H9 (cell line): ENCODE data around the gene KLC4. TPM values are rescaled to one million over a fixed set of nuclear protein-coding genes. Genes with fewer than 3 reads are reported as not detected.

ENCODE experiments used
- DNase-seq: peaks from one replicate; pipeline ENCODE4 v3.0.0-alpha.2; 2017
- H2AFZ ChIP-seq: one replicate; pipeline ENCODE4 v1.6.1; 2013; ENCODE audit warnings: mild to moderate bottlenecking, low read length, control low read depth, moderate library complexity
- H2AK5ac ChIP-seq: 2 replicates; pipeline ENCODE4 v1.6.1; 2013; ENCODE audit warnings: low read length, control low read depth, mixed read lengths; ENCODE audit not compliant: insufficient read length
- H2BK120ac ChIP-seq: one replicate; pipeline ENCODE4 v1.6.1; 2013; ENCODE audit warnings: low read depth, mild to moderate bottlenecking, low read length, control low read depth, inconsistent platforms; ENCODE audit not compliant: poor library complexity, severe bottlenecking
- H2BK12ac ChIP-seq: 2 replicates; pipeline ENCODE4 v1.6.1; 2013; ENCODE audit warnings: low read length, control low read depth, mixed read lengths, low read depth; ENCODE audit not compliant: insufficient read length
- H2BK15ac ChIP-seq: 2 replicates; pipeline ENCODE4 v1.6.1; 2013; ENCODE audit warnings: low read depth, low read length, control low read depth
- H2BK20ac ChIP-seq: one replicate; pipeline ENCODE4 v1.6.1; 2013; ENCODE audit warnings: low read depth, mild to moderate bottlenecking, low read length, control low read depth, inconsistent platforms; ENCODE audit not compliant: poor library complexity, severe bottlenecking
- H2BK5ac ChIP-seq: 2 replicates; pipeline ENCODE4 v1.6.1; 2013; ENCODE audit warnings: low read length, control low read depth, mixed read lengths; ENCODE audit not compliant: insufficient read length
- H3K14ac ChIP-seq: 2 replicates; pipeline ENCODE4 v1.6.1; 2013; ENCODE audit warnings: low read length, control low read depth; ENCODE audit not compliant: insufficient read depth
- H3K18ac ChIP-seq: 2 replicates; pipeline ENCODE4 v1.6.1; 2013; ENCODE audit warnings: low read depth, mild to moderate bottlenecking, mixed read lengths, low read length, control low read depth; ENCODE audit not compliant: insufficient read length
- H3K23ac ChIP-seq: 2 replicates; pipeline ENCODE4 v1.6.1; 2013; ENCODE audit warnings: low read length, control low read depth, mixed read lengths, low read depth; ENCODE audit not compliant: insufficient read length
- H3K23me2 ChIP-seq: 2 replicates; pipeline ENCODE4 v1.6.1; 2013; ENCODE audit warnings: low read depth, mild to moderate bottlenecking, mixed read lengths, low read length, control low read depth; ENCODE audit not compliant: insufficient read length, poor library complexity, severe bottlenecking
- H3K27ac ChIP-seq: 2 replicates; pipeline ENCODE4 v1.5.1; 2013; ENCODE audit warnings: low read length, control low read depth, mixed read lengths, low read depth; ENCODE audit not compliant: insufficient read length
- H3K27me3 ChIP-seq: 2 replicates; pipeline ENCODE4 v1.6.1; 2013; ENCODE audit warnings: low read length, control low read depth, inconsistent platforms; ENCODE audit not compliant: insufficient read depth
- H3K4ac ChIP-seq: 2 replicates; pipeline ENCODE4 v1.6.1; 2013; ENCODE audit warnings: low read depth, mild to moderate bottlenecking, control low read depth, inconsistent platforms, low read length, moderate library complexity
- H3K4me1 ChIP-seq: 2 replicates; pipeline ENCODE4 v1.6.1; 2013; ENCODE audit warnings: low read length, control low read depth, inconsistent platforms; ENCODE audit not compliant: insufficient read depth
- H3K4me2 ChIP-seq: 2 replicates; pipeline ENCODE4 v1.6.1; 2013; ENCODE audit warnings: low read length, control low read depth, mixed read lengths; ENCODE audit not compliant: insufficient read length, insufficient read depth
- H3K56ac ChIP-seq: 2 replicates; pipeline ENCODE4 v1.6.1; 2013; ENCODE audit warnings: low read depth, mild to moderate bottlenecking, mixed read lengths, low read length, control low read depth; ENCODE audit not compliant: insufficient read length
- H3K79me1 ChIP-seq: 2 replicates; pipeline ENCODE4 v1.6.1; 2013; ENCODE audit warnings: low read depth, mild to moderate bottlenecking, moderate library complexity, low read length, control low read depth, inconsistent platforms; ENCODE audit not compliant: insufficient read depth, poor library complexity, severe bottlenecking
- H3K79me2 ChIP-seq: 2 replicates; pipeline ENCODE4 v1.6.1; 2013; ENCODE audit warnings: low read length, control low read depth, inconsistent platforms; ENCODE audit not compliant: insufficient read depth
- H3K9ac ChIP-seq: 2 replicates; pipeline ENCODE4 v1.6.1; 2013; ENCODE audit warnings: low read length, control low read depth, mixed read lengths; ENCODE audit not compliant: insufficient read length; ENCODE audit errors: extremely low read depth
- H3K9me3 ChIP-seq: one replicate; pipeline ENCODE4 v1.6.1; 2013; ENCODE audit warnings: low read depth, low read length, inconsistent platforms; ENCODE audit not compliant: control insufficient read depth
- H3T11ph ChIP-seq: one replicate; pipeline ENCODE4 v1.6.1; 2013; ENCODE audit warnings: mild to moderate bottlenecking, low read length, control low read depth, inconsistent platforms
- H4K20me1 ChIP-seq: one replicate; pipeline ENCODE4 v1.6.1; 2013; ENCODE audit not compliant: control insufficient read depth, insufficient read length, insufficient read depth
- H4K5ac ChIP-seq: 2 replicates; pipeline ENCODE4 v1.6.1; 2013; ENCODE audit warnings: low read depth, mild to moderate bottlenecking, mixed read lengths, low read length, control low read depth; ENCODE audit not compliant: insufficient read length
- H4K8ac ChIP-seq: replicated peaks from 2 replicates; pipeline ENCODE4 v1.6.1; 2013; ENCODE audit warnings: low read length, control low read depth, mixed read lengths, low read depth; ENCODE audit not compliant: insufficient read length
- H4K91ac ChIP-seq: 2 replicates; pipeline ENCODE4 v1.6.1; 2013; ENCODE audit warnings: low read depth, mild to moderate bottlenecking, moderate library complexity, mixed read lengths, low read length, control low read depth; ENCODE audit not compliant: insufficient read length
- H3K27ac Mint-ChIP-seq, 3 experiments: 2 replicates in 2 of 3; 3 replicates in 1 of 3; pipeline ENCODE4 v1.8.0; 2020 to 2021; ENCODE audit warnings: mixed read lengths in 3 of 3, mild to moderate bottlenecking in 1 of 3, moderate library complexity in 1 of 3
- H3K27me3 Mint-ChIP-seq: 2 replicates; pipeline ENCODE4 v1.8.0; 2021; ENCODE audit warnings: low read depth, mild to moderate bottlenecking, moderate library complexity, mixed read lengths
- H3K36me3 Mint-ChIP-seq, 3 experiments: 2 replicates in 2 of 3; 3 replicates in 1 of 3; pipeline ENCODE4 v1.8.0; 2020 to 2021; ENCODE audit warnings: low read depth in 3 of 3, mixed read lengths in 3 of 3; ENCODE audit not compliant: insufficient read depth in 1 of 3
- H3K4me1 Mint-ChIP-seq, 2 experiments: 2 replicates each; pipeline ENCODE4 v1.8.0; 2020; ENCODE audit warnings: mixed read lengths in 2 of 2
- H3K4me3 Mint-ChIP-seq, 2 experiments: 2 replicates in 1 of 2; 3 replicates in 1 of 2; pipeline ENCODE4 v1.8.0; 2020 to 2021; ENCODE audit warnings: mild to moderate bottlenecking in 2 of 2, mixed read lengths in 2 of 2, moderate library complexity in 1 of 2
- H3K9me3 Mint-ChIP-seq, 2 experiments: 2 replicates in 1 of 2; 3 replicates in 1 of 2; pipeline ENCODE4 v1.8.0; 2020; ENCODE audit warnings: mild to moderate bottlenecking in 2 of 2, mixed read lengths in 2 of 2, moderate library complexity in 1 of 2
- CTCF ChIP-seq: fragments of 200-600 bp; sonication (generic); conservative IDR thresholded peaks from 3 replicates; pipeline ENCODE4 v1.8.0; 2021; ENCODE audit warnings: antibody characterized with exemption, mild to moderate bottlenecking
- WGBS: extraction: QIAGEN DNeasy Blood & Tissue Kit; methylation state at CpG from one replicate; pipeline ENCODE4 v1.1.7; 2013; ENCODE audit warnings: missing lambda C conversion rate, low lambda C conversion rate, mixed read lengths; ENCODE audit not compliant: insufficient read length; ENCODE audit errors: extremely low coverage; 5-methylcytosine and 5-hydroxymethylcytosine counted together
- total RNA-seq: library from RNA; stranded (reverse); gene quantifications from 2 replicates; pipeline ENCODE4 v1.2.1, GENCODE V29; 2021

KLC4 gene
- total RNA-seq, 1 experiment from 2014 or later: 29.7 TPM

- no peak overlapping the region for H3K56ac ChIP-seq
Observed at GRCh38 chr6:43096451-43097097, 37.1 kb downstream of the KLC4 start.

More at GRCh38 chr6:43096451-43097097, 37.1 kb downstream of the KLC4 start:
- Histone ChIP-seq H3K23ac (no peak overlapping the region), H3K9me3 (no peaks in the 10 kb centered on the region), H3K79me2 (peaks cover 7% of the 10 kb centered on the region; the same call in 1 of the 2 replicates), H2BK120ac (no peak overlapping the region), H2BK20ac (no peak overlapping the region), H4K20me1 (no peaks in the 10 kb centered on the region), H3K14ac (no peak overlapping the region; the same call in 1 of the 2 replicates), H4K91ac (no peak overlapping the region), H3K4me1 (peaks cover 17% of the 10 kb centered on the region), H2AK5ac (no peak overlapping the region), H3K79me1 (no peaks in the 10 kb centered on the region), H3K23me2 (no peaks in the 10 kb centered on the region), H3K4ac (no peak overlapping the region), H3K4me2 (no peak overlapping the region), H4K5ac (no peak overlapping the region), H3T11ph (no peak overlapping the region), H2BK12ac (no peak overlapping the region), H3K18ac (no peak overlapping the region), H4K8ac (no peak overlapping the region), H3K27ac (no peak overlapping the region), H3K9ac (no peak overlapping the region), H2AFZ (no peak overlapping the region), H2BK15ac (no peak overlapping the region), H2BK5ac (no peak overlapping the region), H3K27me3 (no peaks in the 10 kb centered on the region)
- H3K9me3 Mint-ChIP-seq: no peaks in the 10 kb centered on the region
- peak overlapping the region in 1 of 2 experiments; percentile 38; a peak in 2 of 5 replicates for H3K4me3 Mint-ChIP-seq
- no peaks in the 10 kb centered on the region for H3K36me3 Mint-ChIP-seq
- WGBS: no CpG with 5 or more reads among the region's 8 CpGs
- TF ChIP-seq CTCF: no peak
- peak; percentile 66 for DNase-seq
- H3K27me3 Mint-ChIP-seq: no peaks in the 10 kb centered on the region
- peak overlapping the region; percentile 77 to 96 (median 92); a peak in 6 of 7 replicates for H3K27ac Mint-ChIP-seq
- H3K4me1 Mint-ChIP-seq: peaks cover 46 to 53% of the 10 kb centered on the region in 2 experiments
